ENCODE results near the gene THAP8.
A peak's percentile ranks its signal among the peaks of the same experiment; 100 is the strongest.
"Not testable (repeated sequence)": the region's sequence is repeated elsewhere in the genome, so short reads cannot be mapped to it uniquely, and the experiment has no call there.

THAP8 gene

GRCh38 chr19:36054119-36054732, at the start of gene THAP8:
THAP8 (minus strand) TSS chr19:36054285; CDS start chr19:36054217, 68 bp downstream.
- DNase-seq = peak; percentile 100

DNA sequence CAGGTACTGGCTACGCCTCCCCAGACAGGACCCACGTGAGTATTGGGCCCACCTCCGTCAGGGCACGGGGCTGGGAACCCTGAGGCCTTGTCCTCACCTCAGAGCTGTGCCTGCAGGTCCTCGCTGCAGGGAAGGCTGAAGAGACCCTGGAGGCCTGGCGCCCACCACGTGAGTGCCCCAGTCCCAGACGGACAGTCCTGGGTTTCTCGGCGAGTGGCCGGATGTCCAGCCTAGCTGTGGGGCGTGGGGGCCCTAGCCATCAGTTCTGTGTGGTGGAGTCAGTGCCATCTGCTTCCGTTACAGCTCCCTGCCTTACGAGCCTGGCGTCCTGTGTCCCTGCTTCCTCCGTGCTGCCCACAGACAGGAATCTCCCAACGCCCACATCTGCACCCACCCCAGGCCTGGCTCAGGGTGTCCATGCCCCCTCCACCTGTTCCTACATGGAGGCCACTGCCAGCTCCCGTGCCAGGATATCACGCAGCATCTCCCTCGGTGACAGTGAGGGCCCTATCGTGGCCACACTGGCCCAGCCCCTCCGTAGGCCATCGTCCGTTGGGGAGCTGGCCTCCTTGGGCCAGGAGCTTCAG, 49.0 kb upstream of the THAP8 start:
- no peak for DNase-seq

DNA sequence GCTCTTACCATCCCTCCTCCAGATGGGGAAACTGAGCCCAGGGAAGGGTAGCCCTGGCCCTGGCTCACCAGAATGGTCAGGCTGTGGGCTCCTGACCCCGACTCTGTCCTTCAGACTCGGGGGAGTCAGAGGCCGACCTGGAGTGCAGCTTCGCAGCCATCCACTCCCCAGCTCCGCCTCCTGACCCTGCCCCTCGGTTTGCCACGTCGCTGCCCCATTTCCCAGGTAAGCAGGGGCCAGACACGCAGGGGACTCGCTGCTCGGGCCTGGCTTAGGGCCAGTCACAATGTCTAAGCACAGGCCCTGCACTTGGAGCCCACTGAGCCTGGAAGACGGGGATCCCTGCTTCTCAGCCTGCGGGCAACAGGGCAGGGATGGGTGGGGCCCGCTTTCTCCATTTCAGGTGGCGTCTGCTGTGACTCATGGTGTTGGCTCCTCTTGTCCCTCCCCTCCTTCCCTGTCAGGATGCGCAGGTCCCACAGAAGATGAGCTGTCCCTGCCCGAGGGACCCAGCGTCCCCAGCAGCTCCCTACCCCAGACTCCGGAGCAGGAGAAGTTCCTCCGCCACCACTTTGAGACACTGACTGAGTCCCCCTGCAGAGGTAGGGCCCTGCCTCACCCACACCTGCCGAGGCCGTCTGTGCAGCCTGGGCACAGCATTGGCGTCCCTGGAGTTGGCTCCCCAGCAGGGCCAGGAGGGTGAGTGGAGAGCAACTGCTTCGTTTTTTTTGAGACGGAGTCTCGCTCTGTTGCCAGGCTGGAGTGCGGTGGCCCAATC, 47.7 kb upstream of the THAP8 start:
- DNase-seq = no peak

DNA sequence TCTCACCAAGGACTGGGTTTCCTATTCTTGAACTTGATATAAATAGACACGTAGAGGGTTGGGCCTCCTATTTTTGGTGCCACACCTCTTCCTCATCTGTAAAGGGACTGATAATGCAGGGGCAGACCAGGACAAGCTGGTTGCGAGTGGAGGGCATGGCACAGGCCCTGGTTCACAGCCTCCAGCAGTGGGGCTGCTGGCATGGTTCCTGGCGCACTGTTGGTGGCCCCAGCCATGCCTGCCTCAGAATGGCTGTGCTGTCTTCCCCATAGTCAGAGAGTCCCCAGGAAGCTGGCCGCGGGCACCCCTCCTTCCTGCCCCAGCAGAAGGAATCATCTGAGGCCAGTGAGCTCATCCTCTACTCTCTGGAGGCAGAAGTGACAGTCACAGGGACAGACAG, 46.4 kb upstream of the THAP8 start:
- peak; percentile 78 for DNase-seq

DNA sequence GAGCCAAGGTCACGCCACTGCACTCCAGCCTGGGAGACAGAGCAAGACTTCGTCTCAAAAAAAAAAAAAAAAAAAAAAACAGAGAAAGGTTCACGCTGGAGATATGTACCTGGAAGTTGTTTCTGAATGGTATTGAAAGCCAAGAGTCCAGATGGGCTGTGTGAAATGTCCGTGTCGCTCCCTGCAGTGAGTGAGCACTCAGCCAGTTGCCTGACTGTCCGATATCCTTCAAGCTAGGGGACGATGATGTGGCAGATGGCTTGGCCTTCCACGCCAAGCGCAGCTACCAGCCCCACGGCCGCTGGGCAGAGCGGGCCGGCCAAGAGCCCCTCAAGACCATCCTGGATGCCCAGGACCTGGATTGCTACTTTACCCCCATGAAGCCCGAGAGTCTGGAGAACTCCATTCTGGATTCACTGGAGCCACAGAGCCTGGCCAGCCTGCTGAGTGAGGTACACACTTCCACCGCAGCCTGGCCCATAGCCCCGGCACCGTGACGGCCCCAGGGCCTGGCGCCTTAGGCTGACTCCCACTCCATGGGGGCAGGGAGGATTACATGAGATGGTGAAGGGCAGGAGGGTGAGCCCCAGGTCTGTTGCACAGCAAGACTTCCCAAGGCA, 45.2 kb upstream of the THAP8 start:
- no peak for DNase-seq

GRCh38 chr19:36097036-36097435, 43.0 kb upstream of the THAP8 start:
- no peak for DNase-seq

GRCh38 chr19:36093687-36094086, 39.6 kb upstream of the THAP8 start:
- DNase-seq = no peak

DNA sequence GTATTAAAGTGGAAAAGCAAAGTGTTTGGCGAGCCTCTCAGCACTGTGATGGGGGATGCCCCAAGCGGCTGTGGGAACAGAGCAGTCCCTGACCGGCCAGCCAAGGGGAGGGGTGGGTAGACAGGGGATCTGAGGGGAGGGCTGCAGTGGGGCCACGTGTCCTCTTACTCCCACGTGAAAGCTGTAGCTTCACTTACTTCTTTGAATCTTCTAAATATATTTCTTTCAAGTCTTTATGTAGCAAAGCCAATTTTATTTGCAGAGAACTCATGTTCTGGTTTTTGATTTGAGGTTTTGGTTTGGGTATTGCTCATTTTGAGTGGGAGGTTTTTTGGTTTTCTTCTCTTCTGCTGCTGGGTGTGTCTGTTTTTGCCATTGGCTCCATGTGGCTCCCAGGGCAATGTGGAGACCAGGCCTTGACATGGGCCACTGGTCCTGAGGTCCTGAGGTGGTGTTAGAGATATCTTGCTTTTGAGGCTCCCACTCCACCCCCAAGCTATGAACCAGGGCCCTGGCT, 39.1 kb upstream of the THAP8 start:
- DNase-seq = no peak

GRCh38 chr19:36092566-36092965, 38.5 kb upstream of the THAP8 start:
- no peak for DNase-seq

- DNase-seq = no peak
These were observed 37.0 kb upstream of the THAP8 start for GRCh38 chr19:36090910-36091695.

DNA sequence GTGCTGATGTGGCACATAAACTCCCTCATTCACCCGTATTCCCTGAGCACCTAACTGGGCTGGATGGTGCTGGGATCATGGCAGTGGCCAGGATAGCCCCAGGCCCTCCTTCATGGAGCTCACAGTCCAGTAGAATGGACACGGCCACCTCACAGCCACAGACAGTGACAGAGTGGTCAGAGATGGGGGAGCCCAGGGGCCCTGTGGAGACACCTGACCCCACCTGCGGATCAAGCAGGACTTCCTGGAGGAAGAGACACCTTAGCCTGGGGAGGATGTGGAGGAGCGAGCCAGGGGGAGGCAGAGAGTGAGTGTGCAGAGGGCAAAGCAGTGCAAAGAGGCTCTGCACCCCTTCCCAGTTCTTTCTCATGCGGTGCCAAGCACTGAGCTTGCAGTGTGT, 35.8 kb upstream of the THAP8 start:
- DNase-seq = no peak

- DNase-seq = no peak
These were observed 32.2 kb upstream of the THAP8 start for GRCh38 chr19:36086326-36086725.

DNA sequence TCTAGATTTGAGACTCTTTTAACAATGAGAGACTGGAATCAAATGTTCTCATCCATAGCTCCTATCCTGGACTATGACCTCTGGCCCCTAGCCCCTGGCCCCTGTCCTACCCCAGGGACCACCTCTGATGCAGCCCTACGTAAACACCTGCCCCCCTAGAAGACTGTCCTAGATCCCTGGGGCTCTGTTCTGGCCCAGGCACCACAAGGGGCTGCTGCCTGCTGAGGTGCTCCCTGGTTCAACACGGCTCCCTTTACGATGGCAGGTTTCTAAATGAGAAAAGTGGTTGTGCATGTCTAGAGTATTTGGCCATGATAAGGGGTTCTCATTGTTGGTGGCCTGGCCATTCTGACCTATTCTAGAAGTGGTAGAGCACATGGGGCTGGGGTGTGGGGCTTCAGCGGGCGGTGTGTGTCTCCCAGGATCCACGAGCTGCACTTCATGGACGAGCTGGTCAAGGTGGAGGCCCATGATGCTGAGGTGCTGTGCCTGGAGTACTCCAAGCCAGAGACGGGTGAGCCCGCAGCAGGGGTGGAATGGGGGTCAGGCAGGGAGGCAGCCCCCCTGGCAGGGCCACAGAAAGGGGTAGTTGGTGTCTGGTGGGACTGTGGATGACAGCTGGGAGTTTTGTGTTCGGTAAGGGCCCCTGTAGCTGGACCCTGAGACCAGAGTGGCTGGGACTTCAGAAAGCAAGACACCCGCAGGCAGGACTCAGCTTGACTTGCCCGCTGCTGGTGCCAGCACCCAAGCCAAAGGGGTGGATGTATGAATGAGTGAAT, 30.3 kb upstream of the THAP8 start:
- no peak for DNase-seq

DNA sequence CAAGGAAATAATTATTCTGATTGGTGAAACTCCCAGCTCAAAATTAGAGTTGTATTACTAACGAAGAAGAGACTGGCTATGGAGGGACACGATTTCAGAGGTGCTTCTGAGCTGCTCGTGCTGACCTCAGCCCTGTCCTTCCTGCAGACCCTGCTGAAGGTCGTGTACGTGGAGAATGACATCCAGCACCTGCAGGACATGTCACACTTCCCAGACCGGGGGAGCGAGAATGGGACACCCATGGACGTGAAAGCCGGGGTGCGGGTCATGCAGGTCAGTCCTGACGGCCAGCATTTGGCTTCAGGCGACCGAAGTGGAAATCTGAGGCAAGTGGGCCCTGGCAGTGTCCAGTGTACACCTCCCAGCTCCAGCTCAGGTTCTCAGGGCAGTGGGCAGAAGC, 28.8 kb upstream of the THAP8 start:
- DNase-seq = no peak

GRCh38 chr19:36081894-36082293, 27.8 kb upstream of the THAP8 start:
- DNase-seq = no peak

DNA sequence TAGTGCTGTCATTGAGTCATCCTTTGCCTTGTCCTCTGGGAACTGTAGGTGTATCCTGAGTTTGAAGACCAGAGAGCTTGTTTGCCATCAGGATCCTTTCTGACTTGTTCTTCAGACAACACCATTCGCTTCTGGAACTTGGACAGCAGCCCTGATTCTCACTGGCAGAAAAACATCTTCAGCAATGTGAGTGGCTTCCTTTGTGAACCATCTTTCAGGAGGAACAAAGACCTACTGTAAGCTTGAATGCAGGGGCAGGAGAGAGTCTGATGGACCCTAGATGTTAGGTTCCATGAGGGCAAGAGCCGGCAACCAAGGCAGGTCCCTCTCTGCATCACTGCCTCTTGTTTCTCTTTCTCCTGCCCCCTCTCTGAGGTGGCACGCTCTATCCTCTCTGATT, 27.3 kb upstream of the THAP8 start:
- no peak for DNase-seq

GRCh38 chr19:36079389-36079945, 25.4 kb upstream of the THAP8 start:
- no peak for DNase-seq

- DNase-seq = no peak
These were observed 19.2 kb upstream of the THAP8 start for GRCh38 chr19:36073121-36073876.

- no peak for DNase-seq
These were observed 18.0 kb upstream of the THAP8 start for GRCh38 chr19:36072081-36072480.

- DNase-seq = not testable (repeated sequence)
These were observed 14.9 kb upstream of the THAP8 start for GRCh38 chr19:36068810-36069499.
